Neural crest cell (in vitro differentiated cells): ENCODE data around the gene A4GNT. TPM values are rescaled to one million over a fixed set of nuclear protein-coding genes. Genes with fewer than 3 reads are reported as not detected.

ENCODE experiments used
- DNase-seq: peaks from one replicate; pipeline ENCODE4 v3.0.0; 2021; ENCODE audit warnings: low read depth, mixed read lengths, low spot score
- H3K27ac Mint-ChIP-seq: one replicate; pipeline ENCODE4 v1.8.0; 2021; ENCODE audit warnings: mild to moderate bottlenecking, mixed read lengths; ENCODE audit not compliant: unreplicated experiment
- H3K27me3 Mint-ChIP-seq: 2 replicates; pipeline ENCODE4 v1.8.0; 2021; ENCODE audit warnings: low read depth, mild to moderate bottlenecking, mixed read lengths
- H3K36me3 Mint-ChIP-seq: 2 replicates; pipeline ENCODE4 v1.8.0; 2021; ENCODE audit warnings: low read depth, mild to moderate bottlenecking, mixed read lengths
- H3K4me1 Mint-ChIP-seq: 2 replicates; pipeline ENCODE4 v1.8.0; 2021; ENCODE audit warnings: mixed read lengths
- H3K4me3 Mint-ChIP-seq: one replicate; pipeline ENCODE4 v1.8.0; 2021; ENCODE audit warnings: mild to moderate bottlenecking, mixed read lengths
- H3K9me3 Mint-ChIP-seq: 2 replicates; pipeline ENCODE4 v1.8.0; 2021; ENCODE audit warnings: mixed read lengths
- CTCF ChIP-seq: fragments of 200-600 bp; sonication (generic); conservative IDR thresholded peaks from 2 replicates; pipeline ENCODE4 v1.5.0; 2021; ENCODE audit warnings: antibody characterized with exemption, mild to moderate bottlenecking
- total RNA-seq: library from RNA; stranded (reverse); gene quantifications from 2 replicates; pipeline ENCODE4 v1.2.1, GENCODE V29; 2021

The A4GNT gene
- total RNA-seq, 1 donor from 2014 or later = not detected

- DNase-seq = no peak
- Mint-ChIP-seq H3K36me3 (no peaks in the 10 kb centered on the region), H3K4me1 (peaks cover 8% of the 10 kb centered on the region), H3K27me3 (no peaks in the 10 kb centered on the region), H3K27ac (no peak overlapping the region), H3K4me3 (no peak overlapping the region), H3K9me3 (no peaks in the 10 kb centered on the region)
- no peak for TF ChIP-seq CTCF
Observed at GRCh38 chr3:138135146-138135832, 3.1 kb upstream of the A4GNT start.

- peaks cover 2% of the 10 kb centered on the region for H3K9me3 Mint-ChIP-seq
- H3K27ac Mint-ChIP-seq = no peak overlapping the region
- TF ChIP-seq CTCF = no peak
- H3K36me3 Mint-ChIP-seq = no peaks in the 10 kb centered on the region
- peaks cover 9% of the 10 kb centered on the region for H3K4me1 Mint-ChIP-seq
- no peak for DNase-seq
- no peak overlapping the region for H3K4me3 Mint-ChIP-seq
- no peaks in the 10 kb centered on the region for H3K27me3 Mint-ChIP-seq
Observed at GRCh38 chr3:138127636-138128365, 4.4 kb downstream of the A4GNT start.

- H3K4me3 Mint-ChIP-seq = no peak overlapping the region
- H3K4me1 Mint-ChIP-seq = peaks cover 9% of the 10 kb centered on the region
- no peak for DNase-seq
- no peak overlapping the region for H3K27ac Mint-ChIP-seq
- no peaks in the 10 kb centered on the region for H3K36me3 Mint-ChIP-seq
- TF ChIP-seq CTCF = no peak
- peaks cover 2% of the 10 kb centered on the region for H3K9me3 Mint-ChIP-seq
- no peaks in the 10 kb centered on the region for H3K27me3 Mint-ChIP-seq
Observed at GRCh38 chr3:138125548-138126221, 6.5 kb downstream of the A4GNT start.

GRCh38 chr3:138124706-138125355, 7.4 kb downstream of the A4GNT start:
- no peak for TF ChIP-seq CTCF
- Mint-ChIP-seq H3K9me3 (peaks cover 2% of the 10 kb centered on the region), H3K27ac (no peak overlapping the region), H3K36me3 (no peaks in the 10 kb centered on the region), H3K27me3 (no peaks in the 10 kb centered on the region), H3K4me3 (no peak overlapping the region), H3K4me1 (peaks cover 9% of the 10 kb centered on the region)
- no peak for DNase-seq

- TF ChIP-seq CTCF = no peak
- Mint-ChIP-seq H3K4me3 (no peak overlapping the region), H3K27me3 (no peaks in the 10 kb centered on the region), H3K36me3 (no peaks in the 10 kb centered on the region), H3K9me3 (peaks cover 2% of the 10 kb centered on the region), H3K4me1 (peaks cover 9% of the 10 kb centered on the region), H3K27ac (no peak overlapping the region)
- DNase-seq = no peak
Observed at GRCh38 chr3:138124188-138124587, 8.0 kb downstream of the A4GNT start.
